Left renal cortex interstitium (tissue), 4 donors: ENCODE data around the gene BIVM. TPM values are rescaled to one million over a fixed set of nuclear protein-coding genes. Genes with fewer than 3 reads are reported as not detected.
A peak's percentile ranks its signal among the peaks of the same experiment; 100 is the strongest.
"Not testable (repeated sequence)": the region's sequence is repeated elsewhere in the genome, so short reads cannot be mapped to it uniquely, and the experiment has no call there.

Source experiments
- DNase-seq, 4 donors: peaks; one replicate each; pipeline ENCODE4 v3.0.0-alpha.2; 2013; ENCODE audit warnings: low read depth in 4 of 4, low spot score in 2 of 4, missing footprints in 1 of 4
- polyA plus RNA-seq, 4 donors: library from polyadenylated mRNA; unstranded; fragments of 120-200 nt; gene quantifications; one replicate each; pipeline ENCODE4 v1.2.1, GENCODE V29; 2013; ENCODE audit not compliant: insufficient read length in 4 of 4

Gene BIVM
- 10 to 100 TPM; 41.3 to 78.9 (median 53.1) TPM for polyA plus RNA-seq

DNA sequence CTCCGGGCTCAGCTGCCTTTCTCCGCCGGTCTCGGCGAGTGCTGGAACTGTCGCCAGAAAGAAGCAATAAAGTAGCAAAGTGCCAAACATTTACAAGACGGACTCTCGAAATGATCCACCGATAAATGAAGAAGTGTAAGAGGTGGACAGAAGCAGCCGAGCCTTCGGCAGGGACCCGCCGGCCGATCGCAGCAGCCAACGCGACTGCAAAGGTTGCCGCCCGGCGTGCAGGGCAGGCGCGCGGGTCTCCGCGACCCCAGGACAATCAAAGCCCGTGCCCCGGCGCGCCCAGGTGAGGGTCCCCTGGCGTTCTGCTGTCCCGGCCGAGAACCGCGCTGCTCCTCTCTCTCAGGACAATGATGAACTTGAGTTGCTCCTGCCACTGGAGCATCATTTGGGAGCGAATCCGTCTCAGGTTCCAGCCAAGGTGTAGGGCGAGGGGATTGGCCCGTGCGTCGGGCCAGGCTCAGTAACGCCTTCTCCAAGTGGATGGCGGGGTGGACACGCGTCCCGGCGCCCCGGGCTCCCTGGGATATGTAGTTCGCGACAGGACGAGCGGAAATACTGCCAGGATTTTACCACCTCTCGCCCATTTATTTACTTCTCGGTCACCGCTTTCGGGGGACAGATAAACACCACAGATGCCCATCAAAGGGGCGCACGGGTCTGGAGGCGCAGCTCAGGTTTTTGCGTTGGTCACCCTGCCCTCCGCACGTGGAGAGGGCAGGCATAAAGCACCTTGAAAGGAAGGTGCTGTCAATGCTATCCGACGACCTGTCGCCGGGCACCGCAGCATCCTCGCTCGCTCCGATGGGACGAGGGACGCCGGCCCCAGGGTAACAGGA lies at the start of gene BIVM, which contains the start of gene POGLUT2:
TSS of gene BIVM (plus strand) at position 539 of the 845 bp plus-strand sequence. CDS start 8,149 bp downstream, outside the sequence.
TSS of gene POGLUT2 (minus strand) at position 396 of the 845 bp plus-strand sequence. CDS start at position 90, 306 bp downstream.
- DNase-seq, result peak; percentile 69 to 91 (median 82)

DNA sequence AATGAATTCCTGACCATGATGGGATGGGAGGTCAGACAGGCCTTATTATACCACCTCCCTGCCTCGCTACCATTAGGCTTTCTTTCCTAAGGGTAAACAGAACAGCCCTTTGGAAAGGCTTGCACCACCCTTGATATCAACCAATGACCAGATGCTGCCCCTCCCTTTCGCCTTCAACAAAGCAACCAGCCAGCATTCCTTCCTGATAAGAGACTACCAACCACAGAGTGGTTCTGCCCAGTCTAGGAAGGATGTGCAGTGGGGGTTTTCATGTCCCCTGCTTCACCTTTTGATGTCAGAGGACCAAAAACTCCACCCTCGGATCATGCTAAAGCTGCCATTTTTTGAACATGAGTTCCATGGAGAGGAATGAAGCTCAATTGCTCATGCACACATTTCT lies 47.0 kb upstream of the BIVM start:
- no peak for DNase-seq

- DNase-seq, result no peak
These were observed 41.9 kb upstream of the BIVM start for GRCh38 chr13:102757006-102757405.

GRCh38 chr13:102758842-102759241 lies 40.1 kb upstream of the BIVM start:
- DNase-seq, result no peak

GRCh38 chr13:102761071-102761470 lies 37.8 kb upstream of the BIVM start:
- no peak for DNase-seq

- DNase-seq, result no peak
These were observed 35.2 kb upstream of the BIVM start for GRCh38 chr13:102763741-102764140.

DNA sequence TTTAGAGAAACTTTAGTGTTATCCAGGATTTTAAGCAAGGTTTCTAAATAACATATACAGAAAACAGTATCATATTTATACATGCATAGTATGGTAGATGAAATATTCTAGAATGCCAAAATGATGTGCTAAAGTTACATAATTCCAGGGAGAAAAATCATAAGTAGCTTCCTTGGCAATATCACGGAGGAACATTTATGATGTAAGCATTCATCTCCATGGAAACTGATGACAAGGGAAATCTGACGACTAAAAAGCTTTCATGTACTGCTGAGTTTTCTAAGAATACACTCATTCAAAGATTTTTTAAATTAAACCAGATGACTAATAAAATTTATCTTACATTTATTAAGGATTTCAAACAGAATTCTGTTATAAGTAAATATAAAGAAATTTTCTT lies 30.0 kb upstream of the BIVM start:
- DNase-seq, result no peak

GRCh38 chr13:102769679-102770078 lies 29.2 kb upstream of the BIVM start:
- DNase-seq, result no peak

DNA sequence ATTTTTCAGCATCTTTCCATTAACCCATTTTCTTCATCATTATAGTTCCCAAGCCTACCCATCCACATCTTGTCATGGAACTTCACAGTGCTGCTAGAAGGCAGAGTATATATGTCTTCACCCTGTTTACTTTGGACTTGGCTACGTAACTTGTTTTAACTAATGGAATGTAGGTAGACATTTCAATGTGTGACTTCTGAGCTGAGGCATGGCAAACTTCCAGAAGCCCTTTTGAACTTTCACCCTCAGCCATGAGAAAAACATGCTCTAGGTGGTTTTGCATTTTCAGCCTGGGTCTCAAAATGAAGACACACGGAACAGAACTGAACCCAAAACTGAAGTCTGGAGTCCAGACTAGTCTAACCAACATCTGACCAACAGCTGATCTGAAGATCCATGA lies 28.5 kb upstream of the BIVM start:
- DNase-seq, result no peak

- no peak for DNase-seq
These were observed 27.4 kb upstream of the BIVM start for GRCh38 chr13:102771298-102772041.

- no peak for DNase-seq
These were observed 26.9 kb upstream of the BIVM start for GRCh38 chr13:102772042-102772425.

DNA sequence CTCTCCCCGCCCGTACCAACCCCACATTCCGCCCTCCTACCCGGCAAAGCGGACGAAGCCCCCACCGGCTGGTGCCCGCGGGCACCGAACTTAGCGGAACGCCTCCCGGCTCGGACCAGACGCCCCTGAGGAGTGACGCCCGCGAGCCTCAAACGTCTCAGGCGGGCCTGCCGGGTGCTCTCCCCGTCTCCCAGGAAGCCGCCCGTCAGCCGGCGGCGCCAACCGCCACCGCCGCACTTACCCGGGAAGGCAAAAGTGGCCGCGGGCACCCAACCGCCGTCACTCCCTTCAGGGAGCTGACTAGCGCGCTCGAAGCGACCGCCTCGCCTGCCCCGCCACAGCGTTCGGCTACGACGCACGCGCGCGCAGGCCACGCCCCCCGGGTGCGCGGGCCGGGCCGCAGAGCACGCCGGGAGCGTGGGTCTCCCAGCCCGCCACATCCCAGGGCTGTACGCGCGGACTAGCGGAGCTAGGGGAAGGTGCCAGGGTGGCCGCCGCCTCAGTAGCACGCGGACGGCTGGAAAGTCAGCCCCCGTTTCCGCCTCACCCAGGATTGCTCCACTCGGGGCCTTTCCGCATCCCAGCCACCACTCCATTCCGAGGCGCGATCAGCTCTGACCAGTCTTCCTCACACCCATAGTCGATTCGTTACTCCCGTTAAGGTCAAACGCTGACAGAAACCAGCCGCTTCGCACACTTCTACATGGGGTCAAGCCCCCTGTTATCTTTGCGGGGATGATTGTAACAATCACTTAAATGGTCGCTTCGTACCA lies 25.3 kb upstream of the BIVM start, which contains the start of gene TEX30:
TSS of gene TEX30 (minus strand) at position 346 of the 773 bp plus-strand sequence. CDS start 3,760 bp downstream, outside the sequence.
- peak; percentile 64 to 72 (median 68) for DNase-seq

DNA sequence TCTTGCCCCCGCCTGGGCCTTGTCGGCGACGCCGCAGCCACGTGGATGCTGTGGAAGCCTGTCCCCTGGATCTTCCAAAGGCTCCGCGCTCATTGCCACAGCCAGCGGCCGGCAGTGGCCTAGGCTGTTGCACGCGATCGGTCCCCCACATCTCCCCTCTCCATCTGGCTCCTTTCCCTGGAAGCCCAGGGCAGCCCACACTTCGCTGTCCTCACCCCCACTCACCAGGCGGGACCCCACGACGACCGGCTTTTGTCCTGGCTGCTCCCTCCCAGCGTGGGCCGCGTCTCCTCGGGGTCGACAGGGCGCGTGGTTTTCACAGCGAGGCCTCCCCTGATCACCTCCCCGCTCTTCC lies 24.7 kb upstream of the BIVM start:
- no peak for DNase-seq

- no peak for DNase-seq
These were observed 24.1 kb upstream of the BIVM start for GRCh38 chr13:102774591-102775520.

DNA sequence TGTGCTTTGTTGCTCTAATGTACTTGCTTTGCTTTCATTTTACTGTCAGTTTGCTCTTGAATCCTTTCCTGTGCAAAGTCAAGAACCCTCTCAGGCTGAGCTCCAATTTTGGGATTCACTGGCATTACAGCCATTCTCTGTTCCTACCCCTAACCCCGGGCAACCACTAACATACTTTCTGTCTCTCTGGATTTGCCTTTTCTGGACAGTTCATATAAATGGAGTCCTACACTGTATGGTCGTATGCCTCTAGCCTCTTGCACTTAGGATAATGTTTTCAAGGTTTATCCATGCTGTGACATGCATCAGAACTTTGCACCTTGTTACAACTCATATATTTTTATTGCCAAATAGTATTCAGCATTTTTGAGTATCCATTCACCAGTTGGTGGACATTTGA lies 22.6 kb upstream of the BIVM start:
- no peak for DNase-seq

DNA sequence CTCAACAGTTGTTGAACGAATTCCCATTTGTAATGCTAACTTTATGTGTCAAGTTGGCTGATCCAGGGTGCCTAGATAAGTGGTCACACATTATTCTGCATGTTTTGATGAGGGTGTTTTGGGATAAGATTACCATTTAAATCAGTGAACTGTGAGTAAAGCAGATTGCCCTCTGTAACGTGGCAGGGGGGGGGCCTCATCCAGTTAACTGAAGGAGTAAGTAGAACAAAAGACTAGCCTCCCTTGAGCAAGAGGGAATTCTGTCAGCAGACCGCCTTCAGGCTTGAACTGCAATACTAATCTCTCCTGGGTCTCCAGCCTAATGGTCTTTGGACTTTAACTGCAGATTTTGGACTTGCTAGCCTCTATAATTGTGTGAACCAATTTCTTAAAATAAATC lies 21.2 kb upstream of the BIVM start:
- no peak for DNase-seq

- no peak for DNase-seq
These were observed 19.3 kb upstream of the BIVM start for GRCh38 chr13:102779436-102780159.

DNA sequence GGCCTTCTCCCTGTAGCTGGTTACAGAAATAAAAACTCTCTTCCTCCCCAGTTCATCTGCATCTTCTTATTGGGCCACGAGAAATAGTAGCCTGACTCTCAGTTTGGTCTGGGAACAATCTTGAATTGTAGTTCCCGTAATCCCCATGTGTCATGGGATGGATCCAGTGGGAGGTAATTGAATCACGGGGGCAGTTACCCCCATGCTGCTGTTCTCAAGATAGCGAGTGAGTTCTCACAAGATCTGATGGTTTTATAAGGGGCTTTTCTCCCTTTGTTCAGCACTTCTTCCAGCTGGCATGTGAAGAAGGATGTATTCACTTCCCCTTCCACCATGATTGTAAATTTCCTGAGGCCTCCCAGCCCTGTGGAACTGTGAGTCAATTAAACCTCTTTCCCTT lies 18.3 kb upstream of the BIVM start:
- not testable (repeated sequence) for DNase-seq

DNA sequence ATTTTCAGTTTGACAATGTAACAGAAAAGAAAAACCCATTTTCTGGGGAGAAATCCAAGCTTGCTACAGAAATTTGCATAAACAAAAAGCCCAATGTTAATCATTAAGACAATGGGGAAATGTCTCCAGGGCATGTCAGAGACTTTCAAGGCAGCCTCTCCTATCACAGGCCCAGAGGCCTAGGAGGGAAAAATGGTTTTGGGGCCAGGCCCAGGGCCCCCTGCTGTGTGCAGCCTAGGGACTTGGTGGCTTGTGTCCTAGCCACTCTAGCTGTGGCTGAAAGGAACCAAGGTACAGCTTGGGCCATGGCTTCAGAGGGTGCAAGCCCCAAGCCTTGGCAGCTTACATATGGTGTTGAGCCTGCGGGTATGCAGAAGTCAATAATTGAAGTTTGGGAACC lies 17.3 kb upstream of the BIVM start:
- no peak for DNase-seq
